ENCODE results near the gene GNAZ.

The GNAZ gene

GRCh38 chr22:23079240-23079768 is 9.0 kb downstream of the GNAZ start:
- no peak for DNase-seq

- DNase-seq: no peak
These were observed 9.6 kb downstream of the GNAZ start for GRCh38 chr22:23079814-23080521.

- DNase-seq: no peak
These were observed 10.4 kb downstream of the GNAZ start for GRCh38 chr22:23080613-23081290.

GRCh38 chr22:23082534-23083314 is 12.4 kb downstream of the GNAZ start:
- DNase-seq: no peak

- DNase-seq: no peak
These were observed 13.1 kb downstream of the GNAZ start for GRCh38 chr22:23083315-23084021.

GRCh38 chr22:23084453-23085350 is 14.4 kb downstream of the GNAZ start:
- no peak for DNase-seq

GRCh38 chr22:23085351-23085671 is 15.0 kb downstream of the GNAZ start:
- no peak for DNase-seq

- no peak for DNase-seq
These were observed 15.5 kb downstream of the GNAZ start for GRCh38 chr22:23085785-23086184.

- DNase-seq: no peak
These were observed 15.9 kb downstream of the GNAZ start for GRCh38 chr22:23086263-23086662.

GRCh38 chr22:23086787-23087186 is 16.5 kb downstream of the GNAZ start:
- no peak for DNase-seq

GRCh38 chr22:23088199-23088604 is 17.9 kb downstream of the GNAZ start:
- DNase-seq: no peak

- DNase-seq: no peak
These were observed 18.7 kb downstream of the GNAZ start for GRCh38 chr22:23089010-23089409.

GRCh38 chr22:23089633-23090456 is 19.5 kb downstream of the GNAZ start:
- DNase-seq: no peak

- DNase-seq: no peak
These were observed 20.1 kb downstream of the GNAZ start for GRCh38 chr22:23090457-23090835.

GRCh38 chr22:23091760-23092159 is 21.4 kb downstream of the GNAZ start:
- DNase-seq: no peak

GRCh38 chr22:23092217-23092955 is 22.1 kb downstream of the GNAZ start:
- no peak for DNase-seq

- DNase-seq: no peak
These were observed 22.9 kb downstream of the GNAZ start for GRCh38 chr22:23093051-23093788.

- DNase-seq: no peak
These were observed 23.9 kb downstream of the GNAZ start for GRCh38 chr22:23094260-23094659.
